GM19099 (cell line): Measurements from ENCODE around the gene SCN4B.

Experiments used
- POLR2A ChIP-seq: IDR thresholded peaks from 3 replicates; pipeline ENCODE4 v1.6.1; 2011; ENCODE audit warnings: low read depth; ENCODE audit not compliant: insufficient read length; ENCODE audit errors: extremely low read depth

Gene SCN4B

GRCh38 chr11:118144301-118145268 is 8.0 kb downstream of the SCN4B start:
- TF ChIP-seq POLR2A = no peak

- TF ChIP-seq POLR2A = no peak
Observed at GRCh38 chr11:118143661-118144185, 8.9 kb downstream of the SCN4B start.

GRCh38 chr11:118142809-118143208 is 9.8 kb downstream of the SCN4B start:
- TF ChIP-seq POLR2A = no peak

GRCh38 chr11:118142081-118142480 is 10.5 kb downstream of the SCN4B start:
- TF ChIP-seq POLR2A = no peak

- TF ChIP-seq POLR2A = no peak
Observed at GRCh38 chr11:118139578-118139977, 13.0 kb downstream of the SCN4B start.

GRCh38 chr11:118138839-118139420 is 13.7 kb downstream of the SCN4B start:
- TF ChIP-seq POLR2A = no peak

GRCh38 chr11:118136801-118137200 is 15.8 kb downstream of the SCN4B start:
- TF ChIP-seq POLR2A = no peak

GRCh38 chr11:118136341-118136740 is 16.3 kb downstream of the SCN4B start:
- no peak for TF ChIP-seq POLR2A

GRCh38 chr11:118135796-118136165 is 16.8 kb downstream of the SCN4B start:
- no peak for TF ChIP-seq POLR2A

GRCh38 chr11:118135051-118135795 is 17.4 kb downstream of the SCN4B start:
- TF ChIP-seq POLR2A = no peak

- no peak for TF ChIP-seq POLR2A
Observed at GRCh38 chr11:118133816-118134215, 18.8 kb downstream of the SCN4B start.

GRCh38 chr11:118132385-118133151 is 20.1 kb downstream of the SCN4B start:
- no peak for TF ChIP-seq POLR2A

- no peak for TF ChIP-seq POLR2A
Observed at GRCh38 chr11:118129471-118130172, 23.0 kb downstream of the SCN4B start.

- TF ChIP-seq POLR2A = no peak
Observed at GRCh38 chr11:118128721-118129470, 23.7 kb downstream of the SCN4B start.

GRCh38 chr11:118128310-118128709 is 24.3 kb downstream of the SCN4B start:
- TF ChIP-seq POLR2A = no peak
